IMR-90 (cell line): ENCODE results near the gene KRTAP10-3. TPM values are rescaled to one million over a fixed set of nuclear protein-coding genes. Genes with fewer than 3 reads are reported as not detected.

ENCODE experiments used
- ATAC-seq: fragments of 200-7000 bp; cut with Tn5 transposase; 2 replicates; pipeline ENCODE4 v1.9.1; 2020; ENCODE audit warnings: low read depth, mild to moderate bottlenecking, moderate library complexity
- BruUV-seq: library from RNA; stranded (reverse); fragments of 400-500 nt; replicated peaks from 2 replicates; lab custom pipeline; 2021; lab: Mats Ljungman, UMichigan
- CTCF ChIA-PET: fragments of 300-600 bp; formaldehyde crosslinking; extraction: SDS; loops from one replicate; lab custom pipeline; 2021; ENCODE audit warnings: antibody characterized with exemption; lab: Yijun Ruan, JAX
- POLR2A ChIA-PET: fragments of 300-600 bp; sonication (Branson Sonifier 250); formaldehyde crosslinking; loops from one replicate; lab custom pipeline; 2022; ENCODE audit warnings: antibody characterized with exemption; ENCODE audit not compliant: unreplicated experiment; lab: Charles Lee
- DNase-seq: peaks from one replicate; pipeline ENCODE4 v3.0.0; 2013
- H2AFZ ChIP-seq: replicated peaks from 2 replicates; pipeline ENCODE3; 2013; ENCODE audit warnings: low read length, mild to moderate bottlenecking; ENCODE audit not compliant: poor library complexity
- H2AK5ac ChIP-seq: 2 replicates; pipeline ENCODE4 v1.6.1; 2013; ENCODE audit warnings: low read depth, low read length, inconsistent platforms
- H2AK9ac ChIP-seq: replicated peaks from 2 replicates; pipeline ENCODE3; 2013; ENCODE audit warnings: mild to moderate bottlenecking, low read depth, low read length, moderate library complexity; ENCODE audit not compliant: poor library complexity
- H2BK120ac ChIP-seq: 2 replicates; pipeline ENCODE4 v1.6.1; 2013; ENCODE audit warnings: low read depth, low read length, inconsistent platforms
- H2BK15ac ChIP-seq: 3 replicates; pipeline ENCODE4 v1.6.1; 2013; ENCODE audit warnings: low read depth, low read length, inconsistent platforms
- H2BK20ac ChIP-seq: 2 replicates; pipeline ENCODE4 v1.6.1; 2013; ENCODE audit warnings: low read depth, mild to moderate bottlenecking, inconsistent platforms, low read length, moderate library complexity
- H2BK5ac ChIP-seq: 2 replicates; pipeline ENCODE4 v1.6.1; 2013; ENCODE audit warnings: mild to moderate bottlenecking, low read depth, low read length, inconsistent platforms; ENCODE audit not compliant: poor library complexity, severe bottlenecking
- H3K14ac ChIP-seq: replicated peaks from 2 replicates; pipeline ENCODE4 v1.6.1; 2013; ENCODE audit warnings: low read depth, low read length, inconsistent platforms
- H3K18ac ChIP-seq: 2 replicates; pipeline ENCODE4 v1.6.1; 2013; ENCODE audit warnings: low read depth, low read length, control low read depth
- H3K23ac ChIP-seq: 2 replicates; pipeline ENCODE4 v1.6.1; 2013; ENCODE audit warnings: low read depth, low read length, inconsistent platforms
- H3K27ac ChIP-seq: 2 replicates; pipeline ENCODE4 v1.5.1; 2013; ENCODE audit warnings: mild to moderate bottlenecking, control low read depth, low read length; ENCODE audit not compliant: insufficient read depth
- H3K27me3 ChIP-seq: 2 replicates; pipeline ENCODE4 v1.6.1; 2013; ENCODE audit warnings: low read length; ENCODE audit not compliant: control insufficient read depth, insufficient read depth
- H3K36me3 ChIP-seq: 2 replicates; pipeline ENCODE4 v1.6.1; 2013; ENCODE audit warnings: low read length, mixed read lengths; ENCODE audit not compliant: control insufficient read depth, insufficient read depth
- H3K4ac ChIP-seq: 2 replicates; pipeline ENCODE4 v1.6.1; 2013; ENCODE audit warnings: low read depth, low read length, inconsistent platforms
- H3K4me1 ChIP-seq: 2 replicates; pipeline ENCODE4 v1.6.1; 2013; ENCODE audit warnings: low read length, mixed read lengths; ENCODE audit not compliant: control insufficient read depth, insufficient read depth
- H3K4me2 ChIP-seq: 2 replicates; pipeline ENCODE4 v1.6.1; 2013; ENCODE audit warnings: low read depth, mild to moderate bottlenecking, control low read depth, low read length, moderate library complexity
- H3K4me3 ChIP-seq: 2 replicates; pipeline ENCODE4 v1.5.1; 2013; ENCODE audit warnings: low read depth, mild to moderate bottlenecking, control low read depth, low read length, moderate library complexity; ENCODE audit not compliant: insufficient read depth
- H3K56ac ChIP-seq: 2 replicates; pipeline ENCODE4 v1.6.1; 2013; ENCODE audit warnings: low read length, inconsistent platforms; ENCODE audit not compliant: insufficient read depth; ENCODE audit errors: extremely low read depth
- H3K79me1 ChIP-seq, 2 experiments: 2 replicates each; pipeline ENCODE4 v1.6.1; 2013; ENCODE audit warnings: low read length in 2 of 2, inconsistent platforms in 1 of 2, low read depth in 1 of 2
- H3K9ac ChIP-seq: 2 replicates; pipeline ENCODE4 v1.6.1; 2013; ENCODE audit warnings: low read depth, low read length, control low read depth
- H3K9me1 ChIP-seq: 2 replicates; pipeline ENCODE4 v1.6.1; 2013; ENCODE audit warnings: low read length, inconsistent platforms; ENCODE audit not compliant: insufficient read depth
- H3K9me3 ChIP-seq: 2 replicates; pipeline ENCODE4 v1.6.1; 2013; ENCODE audit warnings: low read length; ENCODE audit not compliant: control insufficient read depth, insufficient read depth
- H4K20me1 ChIP-seq: 2 replicates; pipeline ENCODE4 v1.6.1; 2013; ENCODE audit warnings: low read length, inconsistent platforms; ENCODE audit not compliant: insufficient read depth
- H4K5ac ChIP-seq: 2 replicates; pipeline ENCODE4 v1.6.1; 2013; ENCODE audit warnings: mild to moderate bottlenecking, low read depth, low read length, control low read depth
- H4K8ac ChIP-seq, 2 experiments: 2 replicates each; pipeline ENCODE4 v1.6.1; 2013; ENCODE audit warnings: low read depth in 2 of 2, low read length in 2 of 2, control low read depth in 1 of 2, inconsistent platforms in 1 of 2
- H4K91ac ChIP-seq: 2 replicates; pipeline ENCODE4 v1.6.1; 2013; ENCODE audit warnings: low read depth, low read length, inconsistent platforms; ENCODE audit not compliant: insufficient read depth
- BHLHE40 ChIP-seq: fragments of 150-350 bp; IDR thresholded peaks from 2 replicates; pipeline ENCODE4 v1.6.1; 2016; ENCODE audit warnings: mild to moderate bottlenecking, low read depth, low read length
- CEBPB ChIP-seq: IDR thresholded peaks from 2 replicates; pipeline ENCODE4 v1.6.1; 2012; ENCODE audit warnings: low read depth, low read length, improper control_type of control experiment
- CHD1 ChIP-seq: IDR thresholded peaks from 2 replicates; pipeline ENCODE4 v1.6.1; 2012; ENCODE audit warnings: low read depth, low read length, improper control_type of control experiment
- CTCF ChIP-seq: conservative IDR thresholded peaks from 2 replicates; pipeline ENCODE4 v1.5.1; 2012; ENCODE audit warnings: mild to moderate bottlenecking, low read depth, low read length, improper control_type of control experiment
- ELK1 ChIP-seq: fragments of 150-350 bp; IDR thresholded peaks from 2 replicates; pipeline ENCODE4 v1.6.1; 2016; ENCODE audit warnings: low read depth, mild to moderate bottlenecking, low read length, moderate library complexity, borderline replicate concordance
- FOS ChIP-seq: fragments of 150-350 bp; IDR thresholded peaks from 2 replicates; pipeline ENCODE4 v1.6.1; 2016; ENCODE audit warnings: low read depth, low read length
- MAZ ChIP-seq: IDR thresholded peaks from 2 replicates; pipeline ENCODE4 v1.6.1; 2012; ENCODE audit warnings: low read depth, mild to moderate bottlenecking, low read length, improper control_type of control experiment, moderate library complexity, borderline replicate concordance
- MXI1 ChIP-seq: IDR thresholded peaks from 2 replicates; pipeline ENCODE4 v1.6.1; 2012; ENCODE audit warnings: low read depth, mild to moderate bottlenecking, low read length, moderate library complexity, borderline replicate concordance
- NFE2L2 ChIP-seq: fragments of 150-350 bp; IDR thresholded peaks from 2 replicates; pipeline ENCODE4 v1.6.1; 2016; ENCODE audit warnings: low read depth, mild to moderate bottlenecking, low read length
- POLR2A ChIP-seq: IDR thresholded peaks from 2 replicates; pipeline ENCODE4 v1.6.1; 2012; ENCODE audit warnings: mild to moderate bottlenecking, low read depth, low read length
- RAD21 ChIP-seq: IDR thresholded peaks from 2 replicates; pipeline ENCODE4 v1.6.1; 2012; ENCODE audit warnings: low read length, improper control_type of control experiment
- RFX5 ChIP-seq: IDR thresholded peaks from 2 replicates; pipeline ENCODE4 v1.8.0; 2012; ENCODE audit warnings: low read depth, mild to moderate bottlenecking, low read length, moderate library complexity
- SMC3 ChIP-seq: fragments of 150-350 bp; IDR thresholded peaks from 2 replicates; pipeline ENCODE4 v1.6.1; 2016; ENCODE audit warnings: low read depth, mild to moderate bottlenecking, antibody characterized with exemption, low read length, moderate library complexity
- USF2 ChIP-seq: fragments of 150-350 bp; IDR thresholded peaks from 2 replicates; pipeline ENCODE4 v1.6.1; 2017; ENCODE audit warnings: mild to moderate bottlenecking, antibody characterized with exemption, low read length, low read depth
- whole genome bisulfite sequencing, 2 experiments: methylation state at CpG; one replicate each; pipeline versions ENCODE4 v1.1.5 to v1.1.7; 2013; ENCODE audit warnings: missing lambda C conversion rate in 2 of 2; ENCODE audit not compliant: insufficient read length in 1 of 2; ENCODE audit errors: extremely low coverage in 2 of 2; 5-methylcytosine and 5-hydroxymethylcytosine counted together
- dilution Hi-C: fragments of 300-500 bp; cut with HindIII; formaldehyde crosslinking; loops from one replicate; pipeline ENCODE4 v1.14.3; 2018; ENCODE audit warnings: low sequenced_read_pairs; ENCODE audit not compliant: unreplicated experiment
- in situ Hi-C: fragments of 300-500 bp; cut with MboI; formaldehyde crosslinking; loops from 3 replicates; pipeline ENCODE4 v1.14.3; 2019; ENCODE audit warnings: low sequenced_read_pairs, inconsistent platforms, mixed read lengths
- intact Hi-C: fragments of 100-400 bp; cut with micrococcal nuclease; formaldehyde crosslinking; loops from 2 replicates; pipeline ENCODE4 v1.10.0; 2022
- polyA plus RNA-seq, 3 experiments: library from polyadenylated mRNA; depleted of rRNA; stranded (reverse); fragments of >200 nt; gene quantifications; 2 replicates each; pipeline ENCODE4 v1.2.3, GENCODE V29; 2012; ENCODE audit warnings: low replicate concordance in 1 of 3
- total RNA-seq: library from RNA; depleted of rRNA; stranded (reverse); fragments of >200 nt; gene quantifications from 2 replicates; pipeline ENCODE4 v1.2.3, GENCODE V29; 2012

Gene KRTAP10-3
- total and polyA plus RNA-seq, 2 of the 4 experiments (the other 2 are of a cell fraction), result not detected

- CTCF ChIA-PET, result no interaction called here
- H4K91ac ChIP-seq, result no peak overlapping the region
- no peak overlapping the region for H2BK15ac ChIP-seq
- H2BK20ac ChIP-seq, result no peak overlapping the region
- no peaks in the 10 kb centered on the region for H3K4me1 ChIP-seq
- POLR2A ChIA-PET, result no interaction called here
- no peak overlapping the region for H2AK9ac ChIP-seq
- 0 out of 2 replicates have a peak, but pooled peaks cover 2% of the 10 kb centered on the region for H3K27me3 ChIP-seq
- H2BK120ac ChIP-seq, result no peak overlapping the region
- H3K23ac ChIP-seq, result no peak overlapping the region
- dilution Hi-C loops, result no loop called here
- no peaks in the 10 kb centered on the region for H3K79me1 ChIP-seq
- DNase-seq (no peak), ATAC-seq (no peak)
- H3K9me1 ChIP-seq, result no peaks in the 10 kb centered on the region
- no peak overlapping the region for H3K18ac ChIP-seq
- 68% methylated on average over 11 of the region's 33 CpGs; no CpG with 5 or more reads in 1 of the 2 experiments for WGBS, 2 experiments
- peaks cover 2% of the 10 kb centered on the region; the same call in 1 of the 2 replicates for H3K9me3 ChIP-seq
- H2AK5ac ChIP-seq, result no peak overlapping the region
- no peak overlapping the region for H3K27ac ChIP-seq
- no TSS peak for BruUV-seq
- no peak overlapping the region for H4K8ac ChIP-seq
- no peak overlapping the region for H2AFZ ChIP-seq
- no peak overlapping the region for H3K4me3 ChIP-seq
- H3K4ac ChIP-seq, result no peak overlapping the region
- H4K20me1 ChIP-seq, result no peaks in the 10 kb centered on the region
- in situ Hi-C loops, result no loop called here
- no peak overlapping the region for H3K56ac ChIP-seq
- H3K4me2 ChIP-seq, result no peak overlapping the region
- H3K14ac ChIP-seq, result no peak overlapping the region
- H2BK5ac ChIP-seq, result no peak overlapping the region
- no peaks in the 10 kb centered on the region for H3K36me3 ChIP-seq
- intact Hi-C loops, result no loop called here
- no peak overlapping the region for H3K9ac ChIP-seq
- no peak overlapping the region for H4K5ac ChIP-seq
- TF ChIP-seq USF2, result no peak
- no peak for TF ChIP-seq CHD1
- no peak for TF ChIP-seq CEBPB
- no peak for TF ChIP-seq RFX5
- no peak for TF ChIP-seq ELK1
- TF ChIP-seq POLR2A, result no peak
- TF ChIP-seq FOS, result no peak
- TF ChIP-seq BHLHE40, result no peak
- TF ChIP-seq MXI1, result no peak
- no peak for TF ChIP-seq SMC3
- no peak for TF ChIP-seq RAD21
- TF ChIP-seq MAZ, result no peak
- TF ChIP-seq CTCF, result no peak
- no peak for TF ChIP-seq NFE2L2
Observed at GRCh38 chr21:44537930-44538911, 20.4 kb downstream of the KRTAP10-3 start.
